GM18868 (cell line): ENCODE results near the gene PPFIA1.
"Not testable (repeated sequence)": the region's sequence is repeated elsewhere in the genome, so short reads cannot be mapped to it uniquely, and the experiment has no call there.

Source experiments
- ATAC-seq: cut with Tn5 transposase; IDR thresholded peaks from one replicate; pipeline ENCODE4 v1.9.1; 2021; ENCODE audit warnings: mild to moderate bottlenecking, moderate library complexity; ENCODE audit not compliant: unreplicated experiment

PPFIA1 gene

GRCh38 chr11:70322666-70323065, 52.2 kb downstream of the PPFIA1 start:
- ATAC-seq: no peak

GRCh38 chr11:70323806-70324205, 53.3 kb downstream of the PPFIA1 start:
- no peak for ATAC-seq

- peak; percentile 47 for ATAC-seq
Observed at GRCh38 chr11:70324376-70325115, 54.1 kb downstream of the PPFIA1 start.

- no peak for ATAC-seq
Observed at GRCh38 chr11:70325824-70326223, 55.3 kb downstream of the PPFIA1 start.

- ATAC-seq: no peak
Observed at GRCh38 chr11:70326365-70326811, 55.9 kb downstream of the PPFIA1 start.

- no peak for ATAC-seq
Observed at GRCh38 chr11:70326833-70327232, 56.3 kb downstream of the PPFIA1 start.

- no peak for ATAC-seq
Observed at GRCh38 chr11:70327717-70328116, 57.2 kb downstream of the PPFIA1 start.

GRCh38 chr11:70328556-70328955, 58.1 kb downstream of the PPFIA1 start:
- ATAC-seq: no peak

GRCh38 chr11:70331320-70331843, 60.9 kb downstream of the PPFIA1 start:
- not testable (repeated sequence) for ATAC-seq

- ATAC-seq: no peak
Observed at GRCh38 chr11:70331901-70332300, 61.4 kb downstream of the PPFIA1 start.

GRCh38 chr11:70332567-70332966, 62.1 kb downstream of the PPFIA1 start:
- ATAC-seq: no peak

GRCh38 chr11:70333261-70333660, 62.8 kb downstream of the PPFIA1 start:
- ATAC-seq: no peak

GRCh38 chr11:70334351-70334995, 64.0 kb downstream of the PPFIA1 start:
- ATAC-seq: no peak

GRCh38 chr11:70335511-70335910, 65.0 kb downstream of the PPFIA1 start:
- no peak for ATAC-seq

- ATAC-seq: no peak
Observed at GRCh38 chr11:70338594-70338993, 68.1 kb downstream of the PPFIA1 start.

GRCh38 chr11:70339066-70339465, 68.6 kb downstream of the PPFIA1 start:
- no peak for ATAC-seq

GRCh38 chr11:70341881-70342429, 71.5 kb downstream of the PPFIA1 start:
- no peak for ATAC-seq

GRCh38 chr11:70343636-70344035, 73.1 kb downstream of the PPFIA1 start:
- ATAC-seq: no peak

- ATAC-seq: no peak
Observed at GRCh38 chr11:70348191-70348590, 77.7 kb downstream of the PPFIA1 start.

GRCh38 chr11:70348608-70349007, 78.1 kb downstream of the PPFIA1 start:
- no peak for ATAC-seq

GRCh38 chr11:70351646-70352045, 81.2 kb downstream of the PPFIA1 start:
- ATAC-seq: no peak

GRCh38 chr11:70352100-70352499, 81.6 kb downstream of the PPFIA1 start:
- ATAC-seq: no peak
